OCI-LY3 (cell line): ENCODE data around the gene SLC35F3.

Experiments
- H2AFZ ChIP-seq: fragments of 200-600, 300-600 bp; shearing (Covaris generic); 2 replicates; pipeline ENCODE4 v1.6.0; 2014; ENCODE audit warnings: antibody characterized with exemption, low read depth, low read length
- H3K27ac ChIP-seq: fragments of 200-600, 300-600 bp; sonication (generic); 2 replicates; pipeline ENCODE4 v1.5.1; 2014; ENCODE audit warnings: mild to moderate bottlenecking, low read length, moderate library complexity, mixed read lengths
- H3K27me3 ChIP-seq: fragments of 200-600, 300-600 bp; sonication (generic); 2 replicates; pipeline ENCODE4 v1.6.1; 2014; ENCODE audit warnings: low read depth, low read length, mixed read lengths
- H3K36me3 ChIP-seq: fragments of 200-600, 300-600 bp; sonication (generic); replicated peaks from 2 replicates; pipeline ENCODE3; 2014; ENCODE audit warnings: low read depth, low read length, mixed read lengths
- H3K4me1 ChIP-seq: fragments of 300-600, 200-600 bp; sonication (generic); 2 replicates; pipeline ENCODE4 v1.6.1; 2014; ENCODE audit warnings: low read length, mixed read lengths
- H3K4me2 ChIP-seq: fragments of 200-600, 300-600 bp; sonication (generic); 2 replicates; pipeline ENCODE4 v1.6.1; 2014; ENCODE audit warnings: low read length, mixed read lengths
- H3K4me3 ChIP-seq: fragments of 300-600, 200-600 bp; sonication (generic); 2 replicates; pipeline ENCODE4 v1.5.1; 2014; ENCODE audit warnings: antibody characterized with exemption, mild to moderate bottlenecking, low read length, moderate library complexity
- H3K79me2 ChIP-seq: fragments of 300-600, 200-600 bp; shearing (Covaris generic); 2 replicates; pipeline ENCODE4 v1.6.1; 2014; ENCODE audit warnings: mild to moderate bottlenecking, low read length, mixed read lengths
- H3K9ac ChIP-seq: fragments of 300-600, 200-600 bp; shearing (Covaris generic); 2 replicates; pipeline ENCODE4 v1.6.0; 2014; ENCODE audit warnings: mild to moderate bottlenecking, low read length, moderate library complexity
- H3K9me3 ChIP-seq: fragments of 200-600, 300-600 bp; shearing (Covaris generic); 2 replicates; pipeline ENCODE4 v1.6.1; 2014; ENCODE audit warnings: low read length, mixed read lengths; ENCODE audit not compliant: insufficient read depth
- H4K20me1 ChIP-seq: fragments of 200-600, 300-600 bp; sonication (generic); 2 replicates; pipeline ENCODE4 v1.6.1; 2016; ENCODE audit warnings: low read length, mixed read lengths; ENCODE audit not compliant: insufficient read depth
- CTCF ChIP-seq: fragments of 200-600, 300-600 bp; sonication (generic); IDR thresholded peaks from 2 replicates; pipeline ENCODE4 v1.5.1; 2014; ENCODE audit warnings: antibody characterized with exemption, low read length, low read depth
- EZH2phosphoT487 ChIP-seq: fragments of 200-600 bp; shearing (Covaris generic); IDR thresholded peaks from 2 replicates; pipeline ENCODE4 v1.6.1; 2018; ENCODE audit warnings: antibody characterized with exemption, mixed run types, low read depth

The SLC35F3 gene

GRCh38 chr1:234140388-234140787 lies 235.9 kb downstream of the SLC35F3 start:
- H3K27ac ChIP-seq = no peak overlapping the region

GRCh38 chr1:234141006-234141405 lies 236.5 kb downstream of the SLC35F3 start:
- Histone ChIP-seq H3K27me3 (peaks cover 56% of the 10 kb centered on the region), H3K36me3 (no peaks in the 10 kb centered on the region), H3K4me1 (no peaks in the 10 kb centered on the region), H3K79me2 (no peaks in the 10 kb centered on the region), H3K4me3 (no peak overlapping the region), H3K9ac (no peak overlapping the region), H2AFZ (no peak overlapping the region), H3K4me2 (no peak overlapping the region), H3K9me3 (no peaks in the 10 kb centered on the region), H4K20me1 (no peaks in the 10 kb centered on the region), H3K27ac (no peak overlapping the region)
- no peak for TF ChIP-seq EZH2phosphoT487
- no peak for TF ChIP-seq CTCF

More at GRCh38 chr1:234140388-234140787, 235.9 kb downstream of the SLC35F3 start:
- Histone ChIP-seq H3K36me3 (no peaks in the 10 kb centered on the region), H3K4me3 (no peak overlapping the region), H3K79me2 (no peaks in the 10 kb centered on the region), H3K4me2 (no peak overlapping the region), H3K9me3 (no peaks in the 10 kb centered on the region), H3K4me1 (no peaks in the 10 kb centered on the region), H3K27me3 (peaks cover 56% of the 10 kb centered on the region), H3K9ac (no peak overlapping the region), H4K20me1 (no peaks in the 10 kb centered on the region), H2AFZ (no peak overlapping the region)
- TF ChIP-seq CTCF = no peak
- no peak for TF ChIP-seq EZH2phosphoT487

GRCh38 chr1:234143681-234144080 lies 239.2 kb downstream of the SLC35F3 start:
- TF ChIP-seq CTCF = no peak
- TF ChIP-seq EZH2phosphoT487 = no peak
- Histone ChIP-seq H3K27ac (no peak overlapping the region), H3K79me2 (no peaks in the 10 kb centered on the region), H2AFZ (no peak overlapping the region), H3K9ac (no peak overlapping the region), H3K9me3 (no peaks in the 10 kb centered on the region), H3K27me3 (peaks cover 36% of the 10 kb centered on the region), H3K4me3 (no peak overlapping the region), H4K20me1 (no peaks in the 10 kb centered on the region), H3K4me1 (no peaks in the 10 kb centered on the region), H3K4me2 (no peak overlapping the region), H3K36me3 (no peaks in the 10 kb centered on the region)

- no peaks in the 10 kb centered on the region for H3K9me3 ChIP-seq
- no peak overlapping the region for H3K27ac ChIP-seq
- no peaks in the 10 kb centered on the region for H3K36me3 ChIP-seq
Measured at GRCh38 chr1:234144901-234145300, 240.4 kb downstream of the SLC35F3 start.

More at GRCh38 chr1:234144901-234145300, 240.4 kb downstream of the SLC35F3 start:
- no peaks in the 10 kb centered on the region for H3K79me2 ChIP-seq
- no peak overlapping the region for H2AFZ ChIP-seq
- peaks cover 35% of the 10 kb centered on the region for H3K27me3 ChIP-seq
- H4K20me1 ChIP-seq = no peaks in the 10 kb centered on the region
- no peak overlapping the region for H3K4me2 ChIP-seq
- H3K4me1 ChIP-seq = no peaks in the 10 kb centered on the region
- TF ChIP-seq CTCF (no peak), EZH2phosphoT487 (no peak)
- H3K4me3 ChIP-seq = no peak overlapping the region
- H3K9ac ChIP-seq = no peak overlapping the region
